Natural killer cell (primary cell): ENCODE results near the gene PCDHA12. TPM values are rescaled to one million over a fixed set of nuclear protein-coding genes. Genes with fewer than 3 reads are reported as not detected.

ENCODE experiments used
- ATAC-seq, 3 donors: fragments of 150-1000 bp in 2 of 3; fragments of 200-7000 bp in 1 of 3; cut with Tn5 transposase; 1 replicate in 1 of 3; 2 replicates in 2 of 3; pipeline ENCODE4 v1.10.0; 2021; ENCODE audit warnings: mild to moderate bottlenecking in 2 of 3, moderate library complexity in 2 of 3
- DNase-seq, 2 donors: peaks; one replicate each; pipeline versions ENCODE4 v3.0.0 to v3.0.0-alpha.2; 2013 to 2021; ENCODE audit warnings: mixed read lengths in 1 of 2
- H3K27ac ChIP-seq: one replicate; pipeline ENCODE4 v1.5.1; 2013; ENCODE audit warnings: mild to moderate bottlenecking, low read length
- H3K27me3 ChIP-seq: one replicate; pipeline ENCODE4 v1.6.1; 2013; ENCODE audit warnings: low read length; ENCODE audit not compliant: control insufficient read depth, insufficient read depth
- H3K36me3 ChIP-seq: one replicate; pipeline ENCODE4 v1.6.1; 2013; ENCODE audit warnings: low read length; ENCODE audit not compliant: control insufficient read depth, insufficient read depth
- H3K4me1 ChIP-seq: one replicate; pipeline ENCODE4 v1.6.1; 2013; ENCODE audit warnings: low read length; ENCODE audit not compliant: control insufficient read depth, insufficient read depth
- H3K4me3 ChIP-seq: one replicate; pipeline ENCODE4 v1.5.1; 2013; ENCODE audit warnings: low read length
- H3K9me3 ChIP-seq: one replicate; pipeline ENCODE4 v1.6.1; 2013; ENCODE audit warnings: low read length; ENCODE audit not compliant: control insufficient read depth, insufficient read depth
- H3K27ac Mint-ChIP-seq, 2 donors: one replicate each; pipeline ENCODE4 v1.8.0; 2022; ENCODE audit warnings: mild to moderate bottlenecking in 2 of 2, mixed read lengths in 2 of 2, moderate library complexity in 1 of 2
- H3K27me3 Mint-ChIP-seq, 2 donors: one replicate each; pipeline ENCODE4 v1.8.0; 2022; ENCODE audit warnings: low read depth in 2 of 2, mixed read lengths in 2 of 2
- H3K36me3 Mint-ChIP-seq: one replicate; pipeline ENCODE4 v1.8.0; 2022; ENCODE audit warnings: mixed read lengths
- H3K4me1 Mint-ChIP-seq, 2 donors: one replicate each; pipeline ENCODE4 v1.8.0; 2022; ENCODE audit warnings: mixed read lengths in 2 of 2
- H3K4me3 Mint-ChIP-seq: one replicate; pipeline ENCODE4 v1.8.0; 2022; ENCODE audit warnings: mild to moderate bottlenecking, moderate library complexity, mixed read lengths
- H3K9me3 Mint-ChIP-seq, 2 donors: one replicate each; pipeline ENCODE4 v1.8.0; 2022; ENCODE audit warnings: mixed read lengths in 2 of 2
- CTCF ChIP-seq: fragments of 200-600 bp; IDR thresholded peaks from one replicate; pipeline ENCODE4 v1.8.0; 2022; ENCODE audit warnings: antibody characterized with exemption
- WGBS: methylation state at CpG from one replicate; pipeline ENCODE4 v1.1.7; 2013; ENCODE audit warnings: missing lambda C conversion rate; ENCODE audit not compliant: insufficient coverage; 5-methylcytosine and 5-hydroxymethylcytosine counted together
- intact Hi-C: fragments of 100-400 bp; cut with micrococcal nuclease; formaldehyde crosslinking; loops from one replicate; pipeline ENCODE4 v1.14.2; 2022
- total RNA-seq, 4 donors: library from RNA; stranded (reverse); fragments of 120-200 nt in 1 of 4; gene quantifications; one replicate each; pipeline versions ENCODE4 v1.2.3 to v1.2.4, GENCODE V29; 2013 to 2022

PCDHA12 gene
- total RNA-seq, 3 donors from 2014 or later (not counting 1 experiment from before 2014, with no cell fraction given) = not detected

- Histone ChIP-seq H3K36me3 (no peaks in the 10 kb centered on the region), H3K4me3 (no peak within 1 kb of the TSS), H3K9me3 (peaks cover 20% of the 10 kb centered on the region), H3K27me3 (peaks cover 4% of the 10 kb centered on the region), H3K4me1 (no peaks in the 10 kb centered on the region), H3K27ac (no peak within 1 kb of the TSS)
- Mint-ChIP-seq H3K4me3 (no peak within 1 kb of the TSS), H3K27me3 (peaks cover 0 to 5% of the 10 kb centered on the region in 2 donors), H3K27ac (no peak within 1 kb of the TSS), H3K9me3 (peaks cover 2 to 11% of the 10 kb centered on the region in 2 donors), H3K36me3 (no peaks in the 10 kb centered on the region), H3K4me1 (no peaks in the 10 kb centered on the region)
- intact Hi-C loops = no loop called here
- WGBS = 33% methylated on average over 41 of the region's 44 CpGs
- ATAC-seq = no peak
- TF ChIP-seq CTCF = no peak
- no peak for DNase-seq
Measured at GRCh38 chr5:140855772-140856674, 19.1 kb upstream of the PCDHA12 start, which contains the start of gene PCDHA10. Gene PCDHA10 (plus strand): TSS chr5:140855897. CDS start chr5:140856049, 152 bp downstream.

GRCh38 chr5:140857177-140857986 is 17.7 kb upstream of the PCDHA12 start:
- ATAC-seq (no peak), DNase-seq (no peak)
- H3K4me3 ChIP-seq = no peak overlapping the region
- no peak for TF ChIP-seq CTCF
- intact Hi-C loops = no loop called here
- no peaks in the 10 kb centered on the region for H3K36me3 ChIP-seq
- H3K4me1 ChIP-seq = no peaks in the 10 kb centered on the region
- Mint-ChIP-seq H3K27me3 (peaks cover 0 to 5% of the 10 kb centered on the region in 2 donors), H3K4me3 (no peak overlapping the region), H3K36me3 (no peaks in the 10 kb centered on the region), H3K27ac (no peak overlapping the region), H3K9me3 (peaks cover 2 to 11% of the 10 kb centered on the region in 2 donors), H3K4me1 (no peaks in the 10 kb centered on the region)
- H3K27me3 ChIP-seq = peaks cover 4% of the 10 kb centered on the region
- peaks cover 31% of the 10 kb centered on the region for H3K9me3 ChIP-seq
- no peak overlapping the region for H3K27ac ChIP-seq
- WGBS = 61% methylated on average over 94 of the region's 94 CpGs

- H3K27me3 Mint-ChIP-seq = peaks cover 0 to 5% of the 10 kb centered on the region in 2 donors
- no peak for ATAC-seq
Measured at GRCh38 chr5:140857987-140858240, 17.2 kb upstream of the PCDHA12 start.

More at GRCh38 chr5:140857987-140858240, 17.2 kb upstream of the PCDHA12 start:
- intact Hi-C loops = no loop called here
- H3K36me3 Mint-ChIP-seq = no peaks in the 10 kb centered on the region
- WGBS = 64% methylated on average over 22 of the region's 22 CpGs
- H3K27ac Mint-ChIP-seq = no peak overlapping the region
- Histone ChIP-seq H3K9me3 (peaks cover 33% of the 10 kb centered on the region), H3K36me3 (no peaks in the 10 kb centered on the region), H3K27ac (no peak overlapping the region), H3K27me3 (peaks cover 4% of the 10 kb centered on the region), H3K4me1 (no peaks in the 10 kb centered on the region), H3K4me3 (no peak overlapping the region)
- H3K4me3 Mint-ChIP-seq = no peak overlapping the region
- TF ChIP-seq CTCF = no peak
- no peak for DNase-seq
- no peaks in the 10 kb centered on the region for H3K4me1 Mint-ChIP-seq
- peaks cover 2 to 11% of the 10 kb centered on the region in 2 donors for H3K9me3 Mint-ChIP-seq
